GM18508 (cell line): Measurements from ENCODE around the gene FOXD1.
"Not testable (repeated sequence)": the region's sequence is repeated elsewhere in the genome, so short reads cannot be mapped to it uniquely, and the experiment has no call there.

Experiments
- ATAC-seq: cut with Tn5 transposase; IDR thresholded peaks from one replicate; pipeline ENCODE4 v1.9.1; 2021; ENCODE audit warnings: moderate number of reproducible peaks; ENCODE audit not compliant: insufficient read depth, unreplicated experiment

FOXD1 gene

GRCh38 chr5:73468638-73469037, 20.1 kb upstream of the FOXD1 start:
- not testable (repeated sequence) for ATAC-seq

GRCh38 chr5:73464016-73464745, 15.6 kb upstream of the FOXD1 start:
- ATAC-seq = no peak

GRCh38 chr5:73460133-73460532, 11.6 kb upstream of the FOXD1 start:
- ATAC-seq = no peak

GRCh38 chr5:73459366-73459765, 10.8 kb upstream of the FOXD1 start:
- no peak for ATAC-seq

GRCh38 chr5:73456462-73456861, 7.9 kb upstream of the FOXD1 start:
- ATAC-seq = not testable (repeated sequence)

- ATAC-seq = no peak
Observed at GRCh38 chr5:73454379-73455036, 5.9 kb upstream of the FOXD1 start.

GRCh38 chr5:73452215-73452614, 3.6 kb upstream of the FOXD1 start:
- no peak for ATAC-seq

- no peak for ATAC-seq
Observed at GRCh38 chr5:73451224-73452130, 2.9 kb upstream of the FOXD1 start.

GRCh38 chr5:73450672-73451223, 2.2 kb upstream of the FOXD1 start:
- ATAC-seq = no peak

GRCh38 chr5:73450137-73450536, 1.6 kb upstream of the FOXD1 start:
- ATAC-seq = no peak

GRCh38 chr5:73447530-73448462, 781 bp downstream of the FOXD1 start:
- ATAC-seq = no peak

GRCh38 chr5:73446631-73447529, 1.7 kb downstream of the FOXD1 start:
- no peak for ATAC-seq

- ATAC-seq = no peak
Observed at GRCh38 chr5:73445665-73446630, 2.6 kb downstream of the FOXD1 start.

- ATAC-seq = no peak
Observed at GRCh38 chr5:73444499-73445438, 3.8 kb downstream of the FOXD1 start.

GRCh38 chr5:73443829-73444498, 4.6 kb downstream of the FOXD1 start:
- no peak for ATAC-seq
